BJ (cell line): ENCODE results near the gene ASS1. TPM values are rescaled to one million over a fixed set of nuclear protein-coding genes. Genes with fewer than 3 reads are reported as not detected.
A peak's percentile ranks its signal among the peaks of the same experiment; 100 is the strongest.

Source experiments
- CTCF ChIA-PET: fragments of 350-600 bp; formaldehyde crosslinking; extraction: SDS; loops from one replicate; lab custom pipeline; 2021; ENCODE audit warnings: antibody characterized with exemption, inconsistent platforms; lab: Yijun Ruan, JAX
- POLR2A ChIA-PET: fragments of 300-600 bp; sonication (Branson Sonifier 250); formaldehyde crosslinking; extraction: SDS; loops from one replicate; lab custom pipeline; 2021; ENCODE audit warnings: antibody characterized with exemption; lab: Charles Lee
- DNase-seq: peaks from one replicate; pipeline ENCODE4 v3.0.0-alpha.2; 2011; ENCODE audit warnings: low read depth
- H3K27me3 ChIP-seq: 2 replicates; pipeline ENCODE4 v1.6.0; 2011; ENCODE audit warnings: low read length; ENCODE audit not compliant: control insufficient read depth, insufficient read depth
- H3K36me3 ChIP-seq: 2 replicates; pipeline ENCODE4 v1.5.1; 2011; ENCODE audit warnings: low read length; ENCODE audit not compliant: control insufficient read depth, insufficient read depth
- H3K4me3 ChIP-seq: 2 replicates; pipeline ENCODE4 v1.5.1; 2011; ENCODE audit warnings: low read depth, mild to moderate bottlenecking, control low read depth, low read length
- polyA plus RNA-seq: library from polyadenylated mRNA; depleted of rRNA; stranded (reverse); fragments of >200 nt; gene quantifications from 2 replicates; pipeline ENCODE4 v1.2.3, GENCODE V29; 2011
- TF ChIP-seq, protein P1 (sequence below): IDR thresholded peaks from 2 replicates; pipeline ENCODE4 v1.5.1; 2011; ENCODE audit warnings: low read depth, mild to moderate bottlenecking, control low read depth, inconsistent platforms, low read length, moderate library complexity; ENCODE audit not compliant: insufficient read depth

The ASS1 gene
- polyA plus RNA-seq, 1 experiment, result 1,223 TPM

GRCh38 chr9:130530938-130531337 lies 86.2 kb downstream of the ASS1 start:
- ChIA-PET CTCF (interaction anchor here (1.2 kb wide), 1 partner anchor 15 kb away, joined by 3 read pairs; no protein-coding TSS in a partner anchor), POLR2A (no interaction called here)
- peaks cover 6% of the 10 kb centered on the region; the same call in 1 of the 2 replicates for H3K27me3 ChIP-seq
- TF ChIP-seq, protein P1, sequence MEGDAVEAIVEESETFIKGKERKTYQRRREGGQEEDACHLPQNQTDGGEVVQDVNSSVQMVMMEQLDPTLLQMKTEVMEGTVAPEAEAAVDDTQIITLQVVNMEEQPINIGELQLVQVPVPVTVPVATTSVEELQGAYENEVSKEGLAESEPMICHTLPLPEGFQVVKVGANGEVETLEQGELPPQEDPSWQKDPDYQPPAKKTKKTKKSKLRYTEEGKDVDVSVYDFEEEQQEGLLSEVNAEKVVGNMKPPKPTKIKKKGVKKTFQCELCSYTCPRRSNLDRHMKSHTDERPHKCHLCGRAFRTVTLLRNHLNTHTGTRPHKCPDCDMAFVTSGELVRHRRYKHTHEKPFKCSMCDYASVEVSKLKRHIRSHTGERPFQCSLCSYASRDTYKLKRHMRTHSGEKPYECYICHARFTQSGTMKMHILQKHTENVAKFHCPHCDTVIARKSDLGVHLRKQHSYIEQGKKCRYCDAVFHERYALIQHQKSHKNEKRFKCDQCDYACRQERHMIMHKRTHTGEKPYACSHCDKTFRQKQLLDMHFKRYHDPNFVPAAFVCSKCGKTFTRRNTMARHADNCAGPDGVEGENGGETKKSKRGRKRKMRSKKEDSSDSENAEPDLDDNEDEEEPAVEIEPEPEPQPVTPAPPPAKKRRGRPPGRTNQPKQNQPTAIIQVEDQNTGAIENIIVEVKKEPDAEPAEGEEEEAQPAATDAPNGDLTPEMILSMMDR, result no peak
- no peaks in the 10 kb centered on the region for H3K36me3 ChIP-seq
- DNase-seq, result no peak
- no peak overlapping the region for H3K4me3 ChIP-seq

GRCh38 chr9:130531670-130532069 lies 86.9 kb downstream of the ASS1 start:
- no peak overlapping the region for H3K4me3 ChIP-seq
- ChIA-PET CTCF (interaction anchor here (1.2 kb wide), 1 partner anchor 14 kb away, joined by 3 read pairs; no protein-coding TSS in a partner anchor), POLR2A (no interaction called here)
- no peaks in the 10 kb centered on the region for H3K36me3 ChIP-seq
- DNase-seq, result no peak
- peaks cover 6% of the 10 kb centered on the region; the same call in 1 of the 2 replicates for H3K27me3 ChIP-seq
- TF ChIP-seq, protein P1, result no peak

DNA sequence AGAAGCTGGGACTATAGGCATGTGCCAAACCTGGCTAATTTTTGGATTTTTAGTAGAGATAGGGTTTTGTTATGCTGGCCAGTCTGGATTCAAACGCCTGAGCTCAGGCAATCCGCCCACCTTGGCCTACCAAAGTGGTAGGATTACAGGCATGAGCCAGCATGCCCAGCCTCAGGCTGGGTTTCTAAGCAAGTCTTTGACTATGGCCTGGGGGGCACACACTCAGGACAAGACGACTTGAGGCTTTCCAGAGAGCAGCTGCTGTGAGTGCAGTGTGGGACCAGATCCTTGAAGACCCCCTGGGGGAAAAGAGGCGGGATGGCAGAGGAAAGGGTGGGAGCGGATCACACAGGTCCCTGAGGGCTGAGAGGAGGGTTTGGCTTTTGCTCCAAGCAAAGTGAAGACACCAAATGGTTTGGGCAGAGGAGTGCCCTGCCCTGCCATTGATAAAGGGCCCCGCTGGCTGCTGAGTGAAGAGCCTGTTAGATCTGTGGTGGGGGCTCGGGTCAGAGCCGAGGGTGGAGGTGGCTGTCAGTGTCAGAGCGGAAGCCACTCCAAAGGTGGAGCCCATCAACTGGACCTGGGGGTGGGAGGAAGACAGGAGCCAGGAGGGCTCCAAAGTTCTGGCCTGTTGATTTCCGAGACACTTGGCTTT lies 87.8 kb downstream of the ASS1 start:
- Histone ChIP-seq H3K36me3 (no peaks in the 10 kb centered on the region), H3K4me3 (no peak overlapping the region), H3K27me3 (peaks cover 8% of the 10 kb centered on the region; the same call in 1 of the 2 replicates)
- ChIA-PET POLR2A (no interaction called here), CTCF (no interaction called here)
- TF ChIP-seq, protein P1, result no peak
- no peak for DNase-seq

DNA sequence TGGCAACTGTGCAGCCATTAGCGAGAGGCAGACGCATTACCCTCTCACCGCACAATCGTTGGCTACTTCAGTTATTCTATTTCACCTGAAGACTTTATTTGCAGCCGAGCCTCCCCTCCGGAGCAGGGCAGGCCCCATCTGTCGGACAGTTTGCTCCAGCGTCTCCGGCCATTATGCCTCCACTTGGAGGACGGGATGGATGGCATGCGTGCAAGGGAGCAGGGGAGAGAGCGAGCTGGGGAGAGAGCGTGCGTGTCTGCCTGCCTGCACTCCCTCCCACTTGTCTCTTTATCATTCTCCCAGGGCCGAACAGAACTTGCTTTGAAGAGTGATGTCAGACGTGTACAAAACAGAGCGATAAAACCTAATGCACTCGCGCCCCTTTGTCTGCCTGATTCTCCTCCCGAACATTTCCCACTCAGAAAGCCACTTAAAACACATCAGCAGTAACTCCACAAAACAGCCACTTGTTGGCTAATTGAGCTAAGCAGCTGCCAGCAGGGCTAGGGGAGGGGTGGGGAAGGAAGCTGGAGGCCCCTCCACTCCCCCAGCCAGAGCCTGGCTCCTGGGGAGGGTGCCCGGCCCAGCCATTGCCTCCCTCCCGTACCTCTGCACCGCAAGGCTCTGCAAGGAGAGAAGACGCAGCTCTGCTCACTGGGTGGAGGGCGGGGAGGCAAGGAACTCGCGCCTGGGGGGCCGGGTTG lies 91.2 kb downstream of the ASS1 start:
- POLR2A ChIA-PET, result no interaction called here
- DNase-seq, result peak; percentile 9
- Histone ChIP-seq H3K27me3 (peaks cover 4% of the 10 kb centered on the region), H3K4me3 (no peak overlapping the region), H3K36me3 (no peaks in the 10 kb centered on the region)
- TF ChIP-seq, protein P1, result no peak
- CTCF ChIA-PET, result interaction anchor here (1.0 to 1.5 kb wide), 2 partner anchors 12 to 263 kb away, joined by 3 read pairs; no protein-coding TSS in a partner anchor

GRCh38 chr9:130536701-130537107 lies 91.9 kb downstream of the ASS1 start:
- POLR2A ChIA-PET, result no interaction called here
- no peaks in the 10 kb centered on the region for H3K36me3 ChIP-seq
- no peak overlapping the region for H3K4me3 ChIP-seq
- DNase-seq, result no peak
- CTCF ChIA-PET, result no interaction called here
- H3K27me3 ChIP-seq, result peaks cover 4% of the 10 kb centered on the region
- TF ChIP-seq, protein P1, result no peak
